OCI-LY1 (cell line): ENCODE measurements around the gene HCRT.
"Not testable (repeated sequence)": the region's sequence is repeated elsewhere in the genome, so short reads cannot be mapped to it uniquely, and the experiment has no call there.

ENCODE experiments used
- H2AFZ ChIP-seq: fragments of 200-600 bp; sonication (generic), shearing (Covaris generic); 2 replicates; pipeline ENCODE4 v1.6.0; 2014; ENCODE audit warnings: antibody characterized with exemption, mild to moderate bottlenecking, low read length
- H3F3A ChIP-seq: fragments of 200-600 bp; sonication (generic), shearing (Covaris generic); 2 replicates; pipeline ENCODE4 v1.6.0; 2014; ENCODE audit warnings: mild to moderate bottlenecking, antibody characterized with exemption, low read length, moderate library complexity; ENCODE audit not compliant: insufficient read depth
- H3K27ac ChIP-seq: fragments of 200-600 bp; sonication (generic); 2 replicates; pipeline ENCODE4 v1.5.1; 2014; ENCODE audit warnings: low read length, mixed run types, mild to moderate bottlenecking, low read depth; ENCODE audit not compliant: poor library complexity, severe bottlenecking
- H3K27me3 ChIP-seq: fragments of 200-600 bp; sonication (generic); 2 replicates; pipeline ENCODE4 v1.6.0; 2014; ENCODE audit warnings: antibody characterized with exemption, mild to moderate bottlenecking, low read length, moderate library complexity; ENCODE audit not compliant: insufficient read depth
- H3K36me3 ChIP-seq: fragments of 200-600 bp; sonication (generic); 2 replicates; pipeline ENCODE4 v1.6.1; 2014; ENCODE audit warnings: mild to moderate bottlenecking, antibody characterized with exemption, low read length, moderate library complexity, mixed read lengths; ENCODE audit not compliant: insufficient read depth
- H3K4me1 ChIP-seq: fragments of 200-600 bp; sonication (generic); 2 replicates; pipeline ENCODE4 v1.5.1; 2014; ENCODE audit warnings: mild to moderate bottlenecking, low read length, moderate library complexity; ENCODE audit not compliant: insufficient read depth, severe bottlenecking
- H3K4me2 ChIP-seq: fragments of 200-600 bp; sonication (generic), shearing (Covaris generic); 2 replicates; pipeline ENCODE4 v1.6.1; 2014; ENCODE audit warnings: low read length
- H3K4me3 ChIP-seq: fragments of 200-600 bp; sonication (generic); 2 replicates; pipeline ENCODE4 v1.5.1; 2014; ENCODE audit warnings: low read length, low read depth, mild to moderate bottlenecking, mixed read lengths; ENCODE audit not compliant: poor library complexity, severe bottlenecking
- H3K79me2 ChIP-seq: fragments of 200-600 bp; shearing (Covaris generic); 2 replicates; pipeline ENCODE4 v1.6.1; 2016; ENCODE audit warnings: mixed run types, low read length, mixed read lengths; ENCODE audit not compliant: insufficient read depth
- H3K9ac ChIP-seq: fragments of 200-600 bp; sonication (generic), shearing (Covaris generic); 2 replicates; pipeline ENCODE4 v1.6.1; 2014; ENCODE audit warnings: mild to moderate bottlenecking, low read length, mixed read lengths
- H3K9me2 ChIP-seq: fragments of 200-600 bp; sonication (generic), shearing (Covaris generic); 2 replicates; pipeline ENCODE4 v1.6.1; 2014; ENCODE audit warnings: low read depth, mild to moderate bottlenecking, low read length, mixed read lengths
- H3K9me3 ChIP-seq: fragments of 200-600 bp; shearing (Covaris generic); 2 replicates; pipeline ENCODE4 v1.6.1; 2014; ENCODE audit warnings: low read length, mixed read lengths
- H4K20me1 ChIP-seq: fragments of 200-600 bp; sonication (generic), shearing (Covaris generic); 2 replicates; pipeline ENCODE4 v1.6.0; 2016; ENCODE audit warnings: mild to moderate bottlenecking, low read length; ENCODE audit not compliant: insufficient read depth
- EZH2 ChIP-seq: fragments of 200-600 bp; sonication (generic), shearing (Covaris generic); IDR thresholded peaks from 2 replicates; pipeline ENCODE4 v1.8.0; 2017; ENCODE audit warnings: borderline replicate concordance, mixed run types, mild to moderate bottlenecking, antibody characterized with exemption, low read length, moderate library complexity, mixed read lengths
- TF ChIP-seq, protein P1 (sequence below): fragments of 200-600 bp; sonication (generic), shearing (Covaris generic); IDR thresholded peaks from 2 replicates; pipeline ENCODE4 v1.5.1; 2017; ENCODE audit warnings: mild to moderate bottlenecking, antibody characterized with exemption, low read length, moderate library complexity, mixed read lengths

Gene HCRT

GRCh38 chr17:42212382-42212781, 27.1 kb upstream of the HCRT start:
- Histone ChIP-seq H3K27me3 (no peaks in the 10 kb centered on the region), H4K20me1 (no peaks in the 10 kb centered on the region), H3K4me2 (no peak overlapping the region), H3K9me3 (no peaks in the 10 kb centered on the region), H3K79me2 (no peaks in the 10 kb centered on the region), H3K4me3 (no peak overlapping the region), H3F3A (no peaks in the 10 kb centered on the region), H3K9ac (no peak overlapping the region), H2AFZ (no peak overlapping the region), H3K36me3 (no peaks in the 10 kb centered on the region), H3K4me1 (no peaks in the 10 kb centered on the region), H3K27ac (no peak overlapping the region), H3K9me2 (no peaks in the 10 kb centered on the region)
- TF ChIP-seq, protein P1, sequence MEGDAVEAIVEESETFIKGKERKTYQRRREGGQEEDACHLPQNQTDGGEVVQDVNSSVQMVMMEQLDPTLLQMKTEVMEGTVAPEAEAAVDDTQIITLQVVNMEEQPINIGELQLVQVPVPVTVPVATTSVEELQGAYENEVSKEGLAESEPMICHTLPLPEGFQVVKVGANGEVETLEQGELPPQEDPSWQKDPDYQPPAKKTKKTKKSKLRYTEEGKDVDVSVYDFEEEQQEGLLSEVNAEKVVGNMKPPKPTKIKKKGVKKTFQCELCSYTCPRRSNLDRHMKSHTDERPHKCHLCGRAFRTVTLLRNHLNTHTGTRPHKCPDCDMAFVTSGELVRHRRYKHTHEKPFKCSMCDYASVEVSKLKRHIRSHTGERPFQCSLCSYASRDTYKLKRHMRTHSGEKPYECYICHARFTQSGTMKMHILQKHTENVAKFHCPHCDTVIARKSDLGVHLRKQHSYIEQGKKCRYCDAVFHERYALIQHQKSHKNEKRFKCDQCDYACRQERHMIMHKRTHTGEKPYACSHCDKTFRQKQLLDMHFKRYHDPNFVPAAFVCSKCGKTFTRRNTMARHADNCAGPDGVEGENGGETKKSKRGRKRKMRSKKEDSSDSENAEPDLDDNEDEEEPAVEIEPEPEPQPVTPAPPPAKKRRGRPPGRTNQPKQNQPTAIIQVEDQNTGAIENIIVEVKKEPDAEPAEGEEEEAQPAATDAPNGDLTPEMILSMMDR, result no peak
- TF ChIP-seq EZH2, result no peak

DNA sequence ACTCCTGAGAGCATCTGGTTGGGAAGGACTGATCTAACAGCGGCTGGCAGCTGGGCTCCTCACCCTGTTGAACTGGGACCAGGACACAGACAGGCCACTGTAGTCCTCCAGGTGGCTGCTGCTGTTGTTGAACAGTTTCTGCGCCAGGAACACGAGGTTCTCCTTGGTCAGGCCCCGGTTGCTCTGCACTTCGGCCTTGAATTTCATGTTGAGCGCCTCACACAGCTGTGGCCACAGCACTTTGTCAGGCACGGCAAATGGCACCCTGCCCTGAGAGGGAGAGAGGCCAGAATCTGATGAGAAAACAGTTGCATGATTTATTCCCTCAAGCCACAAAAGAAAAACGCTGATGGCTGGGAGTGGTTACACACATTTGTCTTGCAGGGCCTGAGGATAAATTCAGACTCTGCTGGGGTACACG, 26.7 kb upstream of the HCRT start:
- not testable (repeated sequence) for H3K9ac ChIP-seq, H3K36me3 ChIP-seq, H3F3A ChIP-seq, H3K9me2 ChIP-seq, H3K4me3 ChIP-seq, H3K4me1 ChIP-seq, H3K79me2 ChIP-seq, H2AFZ ChIP-seq, H4K20me1 ChIP-seq, H3K9me3 ChIP-seq, H3K27me3 ChIP-seq, H3K27ac ChIP-seq, H3K4me2 ChIP-seq

- no peaks in the 10 kb centered on the region for H3K4me1 ChIP-seq
- H4K20me1 ChIP-seq, result no peaks in the 10 kb centered on the region
- H3K9ac ChIP-seq, result no peak overlapping the region
- no peaks in the 10 kb centered on the region for H3F3A ChIP-seq
- H3K9me2 ChIP-seq, result no peaks in the 10 kb centered on the region
- no peak overlapping the region for H3K4me2 ChIP-seq
- no peak overlapping the region for H2AFZ ChIP-seq
- no peak overlapping the region for H3K27ac ChIP-seq
- H3K27me3 ChIP-seq, result no peaks in the 10 kb centered on the region
- H3K9me3 ChIP-seq, result no peaks in the 10 kb centered on the region
- H3K4me3 ChIP-seq, result no peak overlapping the region
- H3K79me2 ChIP-seq, result no peaks in the 10 kb centered on the region
- TF ChIP-seq EZH2, result no peak
- TF ChIP-seq, protein P1, result no peak
- no peaks in the 10 kb centered on the region for H3K36me3 ChIP-seq
Measured at GRCh38 chr17:42210046-42210445, 24.8 kb upstream of the HCRT start.

DNA sequence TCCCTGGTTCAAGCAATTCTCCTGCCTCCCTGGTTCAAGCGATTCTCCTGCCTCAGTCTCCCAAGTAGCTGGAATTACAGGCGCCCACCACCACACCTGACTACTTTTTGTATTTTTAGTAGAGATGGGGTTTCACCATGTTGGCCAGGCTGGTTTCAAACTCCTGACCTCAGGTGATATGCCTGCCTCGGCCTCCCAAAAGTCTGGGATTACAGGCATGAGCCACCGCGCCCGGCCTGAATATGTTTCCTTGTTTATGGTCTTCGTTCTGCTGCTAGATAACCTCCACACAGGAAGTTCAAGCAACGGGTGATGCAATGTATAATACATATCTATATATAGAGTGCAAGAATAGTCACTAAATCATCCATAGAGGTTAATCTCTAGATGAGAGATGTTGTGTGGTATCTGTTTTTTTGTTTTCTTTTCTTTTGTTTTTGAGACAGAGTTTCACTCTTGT, 20.9 kb upstream of the HCRT start:
- H4K20me1 ChIP-seq, H3K9me3 ChIP-seq, H3K9ac ChIP-seq, H3F3A ChIP-seq, H3K27me3 ChIP-seq, H2AFZ ChIP-seq, H3K9me2 ChIP-seq, H3K4me1 ChIP-seq, H3K27ac ChIP-seq, H3K79me2 ChIP-seq, H3K4me2 ChIP-seq, H3K36me3 ChIP-seq, H3K4me3 ChIP-seq: not testable (repeated sequence)
